Body of pancreas (tissue), 4 donors: Measurements from ENCODE around the gene CACNA1C.

Source experiments
- POLR2A ChIP-seq, 3 donors: fragments of 450-650 bp; IDR thresholded peaks; one replicate each; pipeline ENCODE4 v1.6.1; 2016; ENCODE audit warnings: antibody characterized with exemption in 3 of 3, mild to moderate bottlenecking in 2 of 3
- TF ChIP-seq, protein P1 (sequence below), 7 experiments: fragments of 450-650 bp in 4 of 7; fragments of 200-600 bp in 3 of 7; sonication (generic) in 3 of 7; IDR thresholded peaks; one replicate each; pipeline ENCODE4 v1.5.1; 2016 to 2019; ENCODE audit warnings: antibody characterized with exemption in 7 of 7

DNA sequence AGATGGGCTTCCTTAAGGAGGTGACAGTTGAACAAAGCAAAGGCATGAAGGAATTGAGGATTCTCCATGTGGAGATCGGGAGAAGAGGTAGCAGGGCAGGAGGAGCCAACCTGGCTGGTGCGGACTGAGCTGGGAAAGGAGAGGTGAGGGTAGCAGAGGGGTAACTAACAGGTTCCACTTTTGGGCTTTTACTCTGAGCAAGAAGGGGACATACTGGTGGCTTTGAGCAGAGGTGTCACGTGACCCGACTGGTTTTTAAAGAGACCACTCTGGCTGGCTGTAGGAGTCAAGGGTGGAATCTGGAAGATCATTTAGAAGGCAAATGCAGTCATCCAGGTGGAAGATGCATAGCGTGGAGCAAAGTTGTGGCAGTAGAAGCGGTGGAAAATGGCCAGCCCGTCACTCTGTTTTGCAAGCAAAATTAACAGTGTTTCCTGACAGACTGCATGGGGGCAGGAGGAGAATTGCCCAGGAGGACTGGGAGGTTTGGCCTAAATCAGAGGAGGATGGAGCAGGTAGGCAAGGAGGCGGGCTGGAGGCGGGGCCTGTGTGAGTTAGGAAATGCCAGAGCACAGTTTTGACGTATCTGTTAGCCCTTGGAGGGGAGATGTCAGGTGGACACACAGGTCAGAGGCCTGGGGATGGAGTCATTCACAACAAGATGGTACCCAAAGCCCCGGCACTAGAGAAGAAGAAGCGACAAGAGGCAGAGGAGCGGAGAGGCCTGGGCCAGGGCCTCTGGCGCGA, 585.7 kb downstream of the CACNA1C start:
- TF ChIP-seq POLR2A (IDR thresholded peaks at IDR 0.05): no peak
- TF ChIP-seq, protein P1, sequence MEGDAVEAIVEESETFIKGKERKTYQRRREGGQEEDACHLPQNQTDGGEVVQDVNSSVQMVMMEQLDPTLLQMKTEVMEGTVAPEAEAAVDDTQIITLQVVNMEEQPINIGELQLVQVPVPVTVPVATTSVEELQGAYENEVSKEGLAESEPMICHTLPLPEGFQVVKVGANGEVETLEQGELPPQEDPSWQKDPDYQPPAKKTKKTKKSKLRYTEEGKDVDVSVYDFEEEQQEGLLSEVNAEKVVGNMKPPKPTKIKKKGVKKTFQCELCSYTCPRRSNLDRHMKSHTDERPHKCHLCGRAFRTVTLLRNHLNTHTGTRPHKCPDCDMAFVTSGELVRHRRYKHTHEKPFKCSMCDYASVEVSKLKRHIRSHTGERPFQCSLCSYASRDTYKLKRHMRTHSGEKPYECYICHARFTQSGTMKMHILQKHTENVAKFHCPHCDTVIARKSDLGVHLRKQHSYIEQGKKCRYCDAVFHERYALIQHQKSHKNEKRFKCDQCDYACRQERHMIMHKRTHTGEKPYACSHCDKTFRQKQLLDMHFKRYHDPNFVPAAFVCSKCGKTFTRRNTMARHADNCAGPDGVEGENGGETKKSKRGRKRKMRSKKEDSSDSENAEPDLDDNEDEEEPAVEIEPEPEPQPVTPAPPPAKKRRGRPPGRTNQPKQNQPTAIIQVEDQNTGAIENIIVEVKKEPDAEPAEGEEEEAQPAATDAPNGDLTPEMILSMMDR (IDR thresholded peaks at IDR 0.05): no peak
